LNCaP clone FGC (cell line): ENCODE measurements around the gene C1QL2.

Experiments used
- DNase-seq: peaks from one replicate; pipeline ENCODE4 v3.0.0-alpha.2; 2011; ENCODE audit warnings: low read depth
- H3K4me3 ChIP-seq: 2 replicates; pipeline ENCODE4 v1.5.1; 2011; ENCODE audit warnings: mild to moderate bottlenecking, low read depth, low read length, control low read depth
- TF ChIP-seq, protein P1 (sequence below): IDR thresholded peaks from 2 replicates; pipeline ENCODE4 v1.5.1; 2012; ENCODE audit warnings: mild to moderate bottlenecking; ENCODE audit not compliant: control insufficient read depth, insufficient read depth; ENCODE audit errors: extremely low read depth

Gene C1QL2

DNA sequence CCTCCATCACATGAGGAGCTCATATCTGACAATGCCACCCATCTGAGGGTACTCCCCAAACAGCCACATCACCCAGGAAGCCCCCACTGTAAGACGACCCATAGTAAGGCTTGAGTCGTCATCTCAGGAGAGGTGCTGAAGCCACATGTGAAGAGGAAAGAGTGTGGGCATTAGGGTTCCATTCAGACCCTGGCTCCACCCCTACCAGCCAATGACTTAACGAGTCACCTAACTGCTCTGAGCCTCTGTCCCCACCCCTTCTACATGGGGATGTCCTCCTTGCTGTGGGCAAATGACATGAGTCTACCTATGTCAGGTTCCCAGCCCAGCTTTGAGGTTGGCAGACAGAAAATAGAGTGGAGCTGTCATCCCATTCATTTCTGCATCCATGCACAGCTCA lies 46.3 kb downstream of the C1QL2 start:
- TF ChIP-seq, protein P1, sequence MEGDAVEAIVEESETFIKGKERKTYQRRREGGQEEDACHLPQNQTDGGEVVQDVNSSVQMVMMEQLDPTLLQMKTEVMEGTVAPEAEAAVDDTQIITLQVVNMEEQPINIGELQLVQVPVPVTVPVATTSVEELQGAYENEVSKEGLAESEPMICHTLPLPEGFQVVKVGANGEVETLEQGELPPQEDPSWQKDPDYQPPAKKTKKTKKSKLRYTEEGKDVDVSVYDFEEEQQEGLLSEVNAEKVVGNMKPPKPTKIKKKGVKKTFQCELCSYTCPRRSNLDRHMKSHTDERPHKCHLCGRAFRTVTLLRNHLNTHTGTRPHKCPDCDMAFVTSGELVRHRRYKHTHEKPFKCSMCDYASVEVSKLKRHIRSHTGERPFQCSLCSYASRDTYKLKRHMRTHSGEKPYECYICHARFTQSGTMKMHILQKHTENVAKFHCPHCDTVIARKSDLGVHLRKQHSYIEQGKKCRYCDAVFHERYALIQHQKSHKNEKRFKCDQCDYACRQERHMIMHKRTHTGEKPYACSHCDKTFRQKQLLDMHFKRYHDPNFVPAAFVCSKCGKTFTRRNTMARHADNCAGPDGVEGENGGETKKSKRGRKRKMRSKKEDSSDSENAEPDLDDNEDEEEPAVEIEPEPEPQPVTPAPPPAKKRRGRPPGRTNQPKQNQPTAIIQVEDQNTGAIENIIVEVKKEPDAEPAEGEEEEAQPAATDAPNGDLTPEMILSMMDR: no peak
- no peak for DNase-seq
- no peak overlapping the region for H3K4me3 ChIP-seq

DNA sequence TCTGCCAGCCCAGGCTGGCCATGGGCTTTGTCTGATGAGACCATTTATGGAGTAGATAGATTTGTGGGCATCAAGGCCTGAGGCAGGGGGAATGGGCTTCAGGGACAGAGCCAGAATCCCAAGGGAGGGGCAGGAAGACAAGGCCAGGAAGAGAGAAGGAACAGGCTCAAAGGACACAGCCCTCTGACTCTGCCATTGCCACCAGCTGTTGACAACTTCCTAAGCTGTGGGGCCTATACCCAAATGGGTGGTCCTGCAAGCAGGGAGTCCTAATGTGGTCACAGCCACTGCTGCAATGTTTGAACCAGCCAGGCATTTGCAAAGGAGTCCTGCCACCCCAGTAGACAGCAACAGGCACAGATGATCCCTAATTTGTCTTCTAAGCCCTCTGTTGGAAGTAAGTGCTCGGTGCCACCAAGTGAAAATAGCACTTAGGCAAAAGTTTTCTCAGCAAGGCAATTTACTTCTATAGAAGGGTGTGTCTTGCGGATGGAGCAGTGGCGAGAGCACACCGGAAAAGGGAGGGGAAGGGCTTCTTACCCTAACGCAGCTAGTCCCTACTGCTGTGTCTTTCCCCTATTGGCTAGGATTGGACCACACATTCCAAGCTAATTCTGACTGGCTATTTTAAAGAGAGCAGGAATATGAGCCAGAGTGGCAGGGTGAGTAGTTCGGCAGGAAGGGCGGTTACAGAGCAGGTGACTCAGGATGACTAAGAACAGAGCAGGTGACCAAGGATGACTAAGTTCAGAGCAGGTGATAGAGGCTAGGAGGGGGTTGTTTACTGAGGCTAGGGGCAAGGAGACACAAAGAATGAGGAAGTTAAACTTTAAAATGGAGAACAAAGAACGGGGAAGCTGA lies 47.2 kb downstream of the C1QL2 start:
- H3K4me3 ChIP-seq: no peak overlapping the region
- DNase-seq: no peak
- TF ChIP-seq, protein P1: no peak

DNA sequence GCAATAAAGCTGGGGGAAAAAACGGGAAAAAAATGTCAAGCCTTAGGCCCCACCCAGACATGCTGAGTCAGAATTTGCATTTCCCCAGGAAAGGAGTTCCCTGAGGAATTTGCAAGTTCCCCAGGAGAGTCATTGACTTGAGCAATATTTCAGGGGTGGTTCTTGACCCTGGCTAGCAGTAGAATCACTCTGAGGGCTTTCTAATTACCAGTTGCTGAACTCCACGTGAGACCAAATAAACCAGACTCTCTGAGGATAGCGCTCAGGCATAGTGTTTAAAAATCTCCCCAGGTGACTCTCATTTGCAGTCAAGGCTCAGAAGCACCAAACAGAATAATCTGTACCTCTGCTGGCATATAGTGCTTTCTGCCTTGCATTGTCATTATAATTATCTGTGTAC lies 48.7 kb downstream of the C1QL2 start:
- no peak overlapping the region for H3K4me3 ChIP-seq
- no peak for DNase-seq
- TF ChIP-seq, protein P1: no peak

DNA sequence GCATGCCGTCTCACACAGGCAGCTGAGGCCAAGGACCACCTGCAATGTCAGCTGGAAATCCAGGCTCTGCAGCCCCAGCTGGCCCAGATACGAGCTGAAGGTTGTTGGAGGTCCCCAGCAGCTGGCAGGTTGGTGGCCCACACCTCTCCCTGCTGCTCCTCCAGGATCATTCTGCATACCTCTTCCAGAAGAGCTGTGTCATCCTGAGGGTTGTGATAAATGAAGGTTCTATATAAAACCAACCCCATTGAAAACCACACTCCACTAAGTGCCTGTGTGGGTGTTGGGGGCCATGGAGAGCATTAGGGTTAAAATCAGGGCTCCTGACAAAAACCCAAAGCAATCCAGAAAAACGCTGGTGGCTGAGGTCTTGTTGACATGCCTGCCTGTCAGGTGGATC lies 50.4 kb downstream of the C1QL2 start:
- H3K4me3 ChIP-seq: no peak overlapping the region
- no peak for DNase-seq
- TF ChIP-seq, protein P1: no peak

DNA sequence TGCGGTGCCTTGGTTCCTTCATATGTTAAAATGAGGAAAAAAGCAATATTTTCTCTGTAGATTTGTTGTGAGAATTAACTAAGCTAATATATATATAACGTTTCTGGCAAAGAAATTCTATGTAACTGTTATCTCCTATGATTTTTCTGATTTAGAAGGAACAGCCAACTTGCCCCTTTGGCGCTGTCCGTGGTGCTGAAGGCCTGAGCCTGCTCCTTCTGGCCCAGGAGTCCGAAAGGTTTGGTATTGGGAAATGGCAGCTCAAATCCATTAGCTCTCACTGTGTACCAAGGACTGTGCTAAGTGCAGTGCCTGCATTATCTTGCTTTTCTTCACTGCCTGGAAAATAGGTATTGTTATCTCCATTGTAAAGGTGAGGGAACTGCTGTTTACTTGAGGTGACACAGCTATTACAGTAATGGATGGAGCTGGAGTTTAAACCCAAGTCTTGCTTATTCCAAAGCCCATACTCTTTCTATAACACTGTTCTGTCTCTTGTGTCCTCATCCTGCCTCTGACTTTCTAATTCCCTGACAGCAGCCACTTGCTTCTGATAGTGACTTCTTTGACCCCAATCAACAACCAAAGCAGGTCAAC lies 52.2 kb downstream of the C1QL2 start:
- peak; percentile 15 for DNase-seq
- no peak overlapping the region for H3K4me3 ChIP-seq
- TF ChIP-seq, protein P1: no peak
